Smooth muscle cell (in vitro differentiated cells): ENCODE results near the gene PLA2G4C. TPM values are rescaled to one million over a fixed set of nuclear protein-coding genes. Genes with fewer than 3 reads are reported as not detected.
"Not testable (repeated sequence)": the region's sequence is repeated elsewhere in the genome, so short reads cannot be mapped to it uniquely, and the experiment has no call there.

Source experiments
- DNase-seq: peaks from one replicate; lab custom pipeline; 2025; ENCODE audit not compliant: unreplicated experiment; lab: John Stamatoyannopoulos, UW
- H2AFZ ChIP-seq: fragments of 200-600 bp; sonication (generic); 2 replicates; pipeline ENCODE4 v1.6.0; 2016; ENCODE audit warnings: antibody characterized with exemption, low read depth, mild to moderate bottlenecking
- H3F3A ChIP-seq: fragments of 200-600 bp; sonication (generic); 2 replicates; pipeline ENCODE4 v1.6.0; 2017; ENCODE audit warnings: antibody characterized with exemption, low read depth
- H3K27ac ChIP-seq: fragments of 200-600 bp; sonication (generic); 2 replicates; pipeline ENCODE4 v1.5.1; 2016; ENCODE audit warnings: low read depth, mild to moderate bottlenecking
- H3K27me3 ChIP-seq: fragments of 200-600 bp; sonication (generic); 2 replicates; pipeline ENCODE4 v1.6.1; 2016; ENCODE audit warnings: low read depth, mild to moderate bottlenecking
- H3K36me3 ChIP-seq: fragments of 200-600 bp; sonication (generic); 2 replicates; pipeline ENCODE4 v1.5.1; 2016; ENCODE audit warnings: low read depth
- H3K4me1 ChIP-seq: fragments of 200-600 bp; sonication (generic); 2 replicates; pipeline ENCODE4 v1.5.1; 2016; ENCODE audit warnings: low read depth
- H3K4me2 ChIP-seq: fragments of 200-600 bp; sonication (generic); 2 replicates; pipeline ENCODE4 v1.6.0; 2016; ENCODE audit warnings: mild to moderate bottlenecking
- H3K4me3 ChIP-seq: fragments of 200-600 bp; sonication (generic); 2 replicates; pipeline ENCODE4 v1.5.1; 2016; ENCODE audit warnings: mild to moderate bottlenecking
- H3K79me2 ChIP-seq: fragments of 200-600 bp; sonication (generic); 2 replicates; pipeline ENCODE4 v1.6.0; 2016; ENCODE audit warnings: low read depth, mild to moderate bottlenecking
- H3K9ac ChIP-seq: fragments of 200-600 bp; sonication (generic); 2 replicates; pipeline ENCODE4 v1.6.0; 2016; ENCODE audit warnings: low read depth
- H3K9me3 ChIP-seq: fragments of 200-600 bp; sonication (generic); replicated peaks from 2 replicates; pipeline ENCODE4 v1.5.1; 2016; ENCODE audit warnings: low read depth
- H4K20me1 ChIP-seq: fragments of 200-600 bp; sonication (generic); 2 replicates; pipeline ENCODE4 v1.6.0; 2016; ENCODE audit warnings: low read depth
- WGBS: methylation state at CpG from one replicate; pipeline ENCODE4 v1.1.7; 2016; ENCODE audit warnings: low lambda C conversion rate; 5-methylcytosine and 5-hydroxymethylcytosine counted together
- polyA plus RNA-seq: library from polyadenylated mRNA; unstranded; fragments of >200 nt; fragmentation: Nextera tagmentation; extraction: Ambion mirVana; gene quantifications from 2 replicates; pipeline ENCODE4 v1.2.1, GENCODE V29; 2016
- total RNA-seq: library from RNA; depleted of rRNA; stranded (reverse); fragments of >200 nt; gene quantifications from 2 replicates; pipeline ENCODE4 v1.2.3, GENCODE V29; 2014
- TF ChIP-seq, protein P1 (sequence below): fragments of 200-600 bp; sonication (generic); IDR thresholded peaks from 2 replicates; pipeline ENCODE4 v1.5.1; 2017; ENCODE audit warnings: borderline replicate concordance, mild to moderate bottlenecking, antibody characterized with exemption; ENCODE audit not compliant: insufficient read depth, poor library complexity, severe bottlenecking

PLA2G4C gene
- total and polyA plus RNA-seq, 2 experiments from 2014 or later, result 0.63 to 1.7 TPM

DNA sequence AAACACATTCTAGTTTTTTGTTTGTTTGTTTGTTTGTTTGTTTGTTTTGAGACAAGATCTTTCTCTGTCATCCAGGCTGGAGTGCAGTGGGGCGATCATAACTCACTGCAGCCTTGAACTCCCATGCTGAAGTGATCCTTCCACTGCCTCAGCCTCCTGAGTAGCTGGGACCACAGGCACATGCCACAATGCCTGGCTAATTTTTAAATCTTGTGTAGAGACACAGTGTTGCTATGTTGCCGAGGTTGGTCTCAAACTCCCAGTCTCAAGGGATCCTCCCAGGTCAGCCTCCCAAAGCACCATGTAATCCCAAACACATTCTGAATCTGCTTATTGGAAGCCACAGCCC lies 15.8 kb downstream of the PLA2G4C start:
- Histone ChIP-seq H3K27ac (no peak overlapping the region), H3K9me3 (no peaks in the 10 kb centered on the region), H3K79me2 (no peaks in the 10 kb centered on the region), H3K36me3 (no peaks in the 10 kb centered on the region), H4K20me1 (no peaks in the 10 kb centered on the region), H3K9ac (no peak overlapping the region), H3K4me3 (no peak overlapping the region), H3K27me3 (no peaks in the 10 kb centered on the region), H3K4me2 (no peak overlapping the region), H3K4me1 (no peaks in the 10 kb centered on the region), H2AFZ (no peak overlapping the region), H3F3A (no peaks in the 10 kb centered on the region)
- WGBS, result 95% methylated on average over 2 of the region's 2 CpGs
- DNase-seq, result no peak
- TF ChIP-seq, protein P1, sequence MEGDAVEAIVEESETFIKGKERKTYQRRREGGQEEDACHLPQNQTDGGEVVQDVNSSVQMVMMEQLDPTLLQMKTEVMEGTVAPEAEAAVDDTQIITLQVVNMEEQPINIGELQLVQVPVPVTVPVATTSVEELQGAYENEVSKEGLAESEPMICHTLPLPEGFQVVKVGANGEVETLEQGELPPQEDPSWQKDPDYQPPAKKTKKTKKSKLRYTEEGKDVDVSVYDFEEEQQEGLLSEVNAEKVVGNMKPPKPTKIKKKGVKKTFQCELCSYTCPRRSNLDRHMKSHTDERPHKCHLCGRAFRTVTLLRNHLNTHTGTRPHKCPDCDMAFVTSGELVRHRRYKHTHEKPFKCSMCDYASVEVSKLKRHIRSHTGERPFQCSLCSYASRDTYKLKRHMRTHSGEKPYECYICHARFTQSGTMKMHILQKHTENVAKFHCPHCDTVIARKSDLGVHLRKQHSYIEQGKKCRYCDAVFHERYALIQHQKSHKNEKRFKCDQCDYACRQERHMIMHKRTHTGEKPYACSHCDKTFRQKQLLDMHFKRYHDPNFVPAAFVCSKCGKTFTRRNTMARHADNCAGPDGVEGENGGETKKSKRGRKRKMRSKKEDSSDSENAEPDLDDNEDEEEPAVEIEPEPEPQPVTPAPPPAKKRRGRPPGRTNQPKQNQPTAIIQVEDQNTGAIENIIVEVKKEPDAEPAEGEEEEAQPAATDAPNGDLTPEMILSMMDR, result no peak

DNA sequence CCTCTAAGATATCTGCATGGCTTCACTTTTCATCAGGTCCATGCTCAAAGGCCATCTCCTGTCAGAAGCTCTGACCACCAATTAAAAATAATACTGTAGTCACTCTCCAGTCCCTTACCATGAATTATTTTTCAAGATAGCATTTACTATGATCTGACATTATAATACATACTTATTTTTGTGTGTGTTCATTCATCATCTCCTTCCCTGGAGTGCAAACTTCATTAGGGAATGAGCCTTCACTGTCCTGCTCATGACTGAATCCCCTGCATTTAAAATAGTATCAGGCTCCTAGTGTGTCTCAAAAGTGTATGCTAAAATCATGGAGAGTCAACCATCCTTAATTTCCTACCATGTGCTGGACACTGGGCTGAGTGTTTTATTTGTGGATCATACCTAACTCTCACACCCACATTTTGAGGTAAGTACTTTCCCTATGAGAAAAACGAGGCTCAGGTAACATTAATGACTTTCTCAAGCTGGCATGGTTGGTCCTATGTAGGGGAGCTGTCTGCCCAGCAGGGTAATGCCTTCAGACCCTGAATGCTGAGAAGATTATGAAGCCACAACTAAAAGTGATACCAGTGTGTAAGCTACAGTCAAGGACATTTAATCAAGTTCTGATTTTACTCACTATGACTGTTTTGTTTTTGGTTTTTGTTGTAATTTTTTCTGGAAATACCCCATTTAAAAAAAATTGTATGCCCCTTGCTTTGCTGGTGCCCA lies 16.3 kb downstream of the PLA2G4C start:
- TF ChIP-seq, protein P1, result no peak
- WGBS, result 28% methylated on average over 1 of the region's 1 CpG
- Histone ChIP-seq H3K9ac (no peak overlapping the region), H3K79me2 (no peaks in the 10 kb centered on the region), H3K9me3 (no peaks in the 10 kb centered on the region), H3K4me1 (no peaks in the 10 kb centered on the region), H3F3A (no peaks in the 10 kb centered on the region), H4K20me1 (no peaks in the 10 kb centered on the region), H3K4me2 (no peak overlapping the region), H3K27me3 (no peaks in the 10 kb centered on the region), H3K27ac (no peak overlapping the region), H2AFZ (no peak overlapping the region), H3K36me3 (no peaks in the 10 kb centered on the region), H3K4me3 (no peak overlapping the region)
- no peak for DNase-seq

DNA sequence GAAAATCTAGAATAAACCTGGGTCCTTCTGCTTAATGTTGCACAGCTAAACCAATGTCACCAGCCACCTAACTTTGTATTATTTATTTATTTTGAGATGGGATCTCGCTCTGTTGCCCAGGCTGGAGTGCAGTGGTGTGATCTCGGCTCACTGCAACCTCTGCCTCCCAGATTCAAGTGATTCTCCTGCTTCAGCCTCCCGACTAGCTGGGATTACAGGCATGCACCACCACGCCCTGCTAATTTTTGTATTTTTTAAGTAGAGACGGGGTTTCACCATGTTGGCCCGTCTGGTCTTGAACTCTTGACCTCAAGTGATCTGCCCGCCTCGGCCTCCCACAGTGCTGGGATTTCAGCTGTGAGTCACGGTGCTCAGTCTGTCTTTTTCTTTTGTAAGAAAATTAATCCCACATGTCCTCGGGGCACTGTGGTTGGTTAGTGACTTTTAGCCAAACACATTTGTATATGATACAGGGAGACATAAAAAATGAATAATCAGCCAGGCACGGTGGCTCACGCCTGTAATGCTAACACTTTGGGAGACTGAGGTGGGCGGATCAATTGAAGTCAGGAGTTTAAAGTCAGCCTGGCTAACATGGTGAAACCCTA lies 19.4 kb downstream of the PLA2G4C start:
- not testable (repeated sequence) for H4K20me1 ChIP-seq, H3K79me2 ChIP-seq, H3K9me3 ChIP-seq, H2AFZ ChIP-seq, H3K27me3 ChIP-seq, H3K4me3 ChIP-seq, H3K27ac ChIP-seq, H3K9ac ChIP-seq, H3K4me2 ChIP-seq, H3K36me3 ChIP-seq, DNase-seq, H3F3A ChIP-seq, H3K4me1 ChIP-seq
- WGBS, result 61% methylated on average over 13 of the region's 13 CpGs

DNA sequence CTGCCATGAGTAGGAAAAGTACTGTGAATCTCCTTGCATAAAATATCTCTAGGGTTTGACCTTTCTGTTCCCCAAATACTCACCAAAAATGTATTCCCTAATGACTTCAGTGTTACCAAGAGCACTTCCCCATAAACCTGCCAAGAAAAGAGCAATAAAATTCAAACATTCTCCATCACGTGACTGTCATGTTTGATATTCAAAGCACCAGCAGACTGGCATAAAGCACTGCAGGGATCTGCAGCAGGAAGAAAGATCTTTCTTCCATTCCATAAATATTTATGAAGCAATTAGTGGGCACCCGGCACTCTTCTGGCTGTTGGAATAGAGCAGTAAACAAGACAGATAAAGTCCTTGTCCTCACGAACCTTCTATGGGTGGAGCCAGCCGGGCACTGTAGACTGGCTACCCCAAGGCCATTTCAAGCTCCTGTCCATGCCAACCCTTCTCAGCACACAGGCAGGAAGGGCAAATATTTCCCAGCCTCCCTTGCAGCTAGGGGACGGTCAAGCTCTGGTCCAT lies 20.3 kb downstream of the PLA2G4C start:
- Histone ChIP-seq H3K4me3 (no peak overlapping the region), H3K9ac (no peak overlapping the region), H3K4me2 (no peak overlapping the region), H3K4me1 (no peaks in the 10 kb centered on the region), H3K27me3 (no peaks in the 10 kb centered on the region), H3K27ac (no peak overlapping the region), H3K9me3 (no peaks in the 10 kb centered on the region), H3K36me3 (no peaks in the 10 kb centered on the region), H4K20me1 (no peaks in the 10 kb centered on the region), H2AFZ (no peak overlapping the region), H3F3A (no peaks in the 10 kb centered on the region), H3K79me2 (no peaks in the 10 kb centered on the region)
- TF ChIP-seq, protein P1, result no peak
- 71% methylated on average over 5 of the region's 5 CpGs for WGBS
- no peak for DNase-seq

DNA sequence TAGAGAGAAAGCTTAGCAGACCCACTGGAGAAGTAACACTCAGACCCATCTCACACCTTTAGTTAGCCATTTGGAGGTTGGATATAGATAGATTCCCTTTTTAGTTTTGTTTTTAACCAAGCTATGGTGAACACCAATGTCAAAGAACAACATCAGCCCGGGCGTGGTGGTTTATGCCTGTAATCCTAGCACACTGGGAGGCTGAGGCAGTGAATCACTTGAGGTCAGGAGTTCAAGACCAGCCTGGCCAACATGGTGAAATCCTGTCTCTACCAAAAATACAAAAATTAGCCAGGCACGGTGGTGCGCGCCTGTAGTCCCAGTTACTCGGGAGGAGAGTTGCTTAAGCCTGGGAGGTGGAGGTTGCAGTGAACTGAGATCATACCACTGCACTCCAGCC lies 21.6 kb downstream of the PLA2G4C start:
- H3K4me1 ChIP-seq, H2AFZ ChIP-seq, H3K9ac ChIP-seq, H3K36me3 ChIP-seq, H3K27ac ChIP-seq, DNase-seq, H3K4me2 ChIP-seq, H3K79me2 ChIP-seq, H3K27me3 ChIP-seq, H3K9me3 ChIP-seq, H4K20me1 ChIP-seq, H3K4me3 ChIP-seq, H3F3A ChIP-seq: not testable (repeated sequence)
- WGBS, result 96% methylated on average over 6 of the region's 6 CpGs
